H54 (cell line): ENCODE data around the gene PTPN14.
"Not testable (repeated sequence)": the region's sequence is repeated elsewhere in the genome, so short reads cannot be mapped to it uniquely, and the experiment has no call there.

ENCODE experiments used
- DNase-seq: peaks from one replicate; pipeline ENCODE4 v3.0.0; 2011; ENCODE audit warnings: low spot score, mixed read lengths; ENCODE audit not compliant: insufficient read length
- FAIRE-seq: peaks from 3 replicates; lab custom pipeline; 2011; peaks lifted over from hg19 to GRCh38; lab: Jason Lieb, UNC
- POLR2A ChIP-seq: IDR thresholded peaks from 2 replicates; pipeline ENCODE4 v1.6.1; 2011; ENCODE audit warnings: low read depth, mild to moderate bottlenecking, low read length

PTPN14 gene

GRCh38 chr1:214551436-214552173 is at the start of gene PTPN14:
TSS of gene PTPN14 (minus strand) at chr1:214551602. CDS start at chr1:214464803, 86,799 bp downstream.
- DNase-seq (peak; percentile 87), FAIRE-seq (no peak)
- peak; percentile 71 for TF ChIP-seq POLR2A

DNA sequence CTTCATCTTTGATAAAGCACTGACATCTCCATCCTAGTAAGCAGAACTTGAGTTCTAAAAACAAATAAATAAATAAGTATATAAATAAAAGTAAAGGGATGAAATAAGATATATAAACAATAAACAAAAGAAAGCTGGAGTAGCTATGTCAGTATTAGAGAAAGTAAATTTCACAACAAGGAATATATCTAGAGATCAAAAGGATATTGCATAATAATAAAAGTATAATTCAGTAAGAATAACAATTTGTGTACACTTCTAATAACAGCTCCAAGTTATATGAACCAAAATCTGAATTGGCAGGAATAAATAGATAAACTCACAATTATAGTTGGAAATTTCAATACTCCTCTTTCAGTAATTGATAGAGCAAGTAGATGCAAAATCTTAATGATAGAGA is 41.8 kb upstream of the PTPN14 start:
- FAIRE-seq (no peak), DNase-seq (no peak)
- TF ChIP-seq POLR2A, result no peak

GRCh38 chr1:214591918-214592317 is 40.5 kb upstream of the PTPN14 start:
- not testable (repeated sequence) for FAIRE-seq, DNase-seq

DNA sequence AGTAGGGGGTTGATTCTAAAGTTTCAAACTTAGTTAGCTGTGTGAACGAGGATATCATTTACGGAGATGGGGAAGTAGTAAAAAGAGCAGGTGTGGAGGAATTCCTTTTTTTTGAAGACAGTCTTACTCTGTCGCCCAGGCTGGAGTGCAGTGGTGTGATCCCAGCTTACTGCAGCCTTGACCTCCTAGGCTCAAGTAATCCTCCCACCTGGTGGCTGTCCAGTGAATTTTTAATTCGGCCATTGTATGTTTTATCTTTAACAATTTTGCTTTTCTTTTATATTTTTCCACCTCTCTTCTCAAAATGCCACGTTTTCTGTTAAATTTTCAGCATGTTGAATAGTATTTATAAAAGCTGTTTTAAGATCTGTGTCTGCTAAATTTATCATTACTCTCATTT is 39.3 kb upstream of the PTPN14 start:
- no peak for FAIRE-seq
- no peak for TF ChIP-seq POLR2A
- no peak for DNase-seq

DNA sequence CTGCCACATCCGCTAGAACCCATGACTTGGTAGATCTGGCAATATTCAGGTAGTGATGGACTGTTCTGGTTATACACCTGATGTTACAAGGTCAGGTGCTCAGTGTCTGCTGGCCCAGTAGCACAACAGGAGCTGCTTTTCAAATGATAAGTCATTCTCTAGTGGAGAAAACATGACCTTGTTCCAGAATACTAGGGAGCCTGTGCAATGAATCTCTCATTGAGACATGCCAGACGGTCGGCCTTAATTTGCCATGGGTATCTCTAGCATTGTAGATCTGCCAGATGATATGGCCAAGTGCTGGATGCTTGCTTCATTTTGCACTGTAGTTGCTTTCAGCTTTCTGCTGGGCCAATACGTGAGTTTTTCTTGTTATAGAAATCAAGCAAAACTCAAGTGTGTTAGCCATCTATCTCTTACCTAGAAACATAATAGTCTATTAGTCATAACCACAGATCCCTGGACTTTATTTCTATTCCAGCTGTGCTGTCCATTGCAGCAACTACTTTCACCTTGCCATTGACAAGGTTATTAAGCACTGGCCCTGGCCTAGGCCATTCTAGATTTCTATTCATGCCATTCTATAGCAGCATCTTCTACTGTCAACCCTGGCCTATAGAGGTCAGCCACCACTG is 37.7 kb upstream of the PTPN14 start:
- FAIRE-seq (no peak), DNase-seq (no peak)
- TF ChIP-seq POLR2A, result no peak

DNA sequence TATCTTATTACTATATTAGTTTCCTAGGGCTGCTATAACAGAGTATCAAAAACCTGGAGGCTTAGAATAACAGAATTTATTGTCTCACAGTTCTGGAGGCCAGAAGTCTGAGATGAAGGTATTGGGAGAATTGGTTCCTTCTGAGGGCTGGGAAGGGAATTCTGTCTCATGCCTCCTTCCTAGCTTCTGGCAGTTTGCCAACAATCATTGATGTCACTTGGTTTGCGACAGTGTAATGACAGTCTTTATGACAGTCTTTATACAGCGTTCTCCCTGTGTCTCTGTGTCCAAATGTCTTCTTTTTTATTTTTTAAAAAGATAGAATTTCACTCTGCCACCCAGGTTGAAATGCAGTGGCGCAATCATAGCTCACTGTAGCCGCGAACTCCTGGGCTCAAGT is 35.8 kb upstream of the PTPN14 start:
- no peak for FAIRE-seq
- DNase-seq, result no peak
- TF ChIP-seq POLR2A, result no peak

DNA sequence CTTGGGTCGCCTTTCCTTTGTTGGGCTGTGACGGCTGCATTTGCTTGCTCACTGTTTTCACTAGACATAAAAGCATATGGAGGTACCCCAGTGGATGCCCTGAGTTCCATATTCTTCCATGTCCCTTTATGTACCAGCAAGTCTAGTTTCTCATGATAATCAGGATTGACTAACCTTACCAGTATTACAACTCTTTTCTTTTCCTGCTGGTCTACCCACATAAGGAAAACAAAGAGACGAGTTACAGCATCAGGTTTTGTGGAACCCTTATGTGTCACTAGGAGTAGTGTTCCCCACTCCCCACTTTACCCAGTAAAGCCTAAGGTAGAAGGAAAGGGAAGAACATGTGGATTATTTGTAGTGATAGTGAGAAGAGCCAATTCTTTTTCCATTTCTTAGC is 35.2 kb upstream of the PTPN14 start:
- DNase-seq (no peak), FAIRE-seq (no peak)
- no peak for TF ChIP-seq POLR2A

DNA sequence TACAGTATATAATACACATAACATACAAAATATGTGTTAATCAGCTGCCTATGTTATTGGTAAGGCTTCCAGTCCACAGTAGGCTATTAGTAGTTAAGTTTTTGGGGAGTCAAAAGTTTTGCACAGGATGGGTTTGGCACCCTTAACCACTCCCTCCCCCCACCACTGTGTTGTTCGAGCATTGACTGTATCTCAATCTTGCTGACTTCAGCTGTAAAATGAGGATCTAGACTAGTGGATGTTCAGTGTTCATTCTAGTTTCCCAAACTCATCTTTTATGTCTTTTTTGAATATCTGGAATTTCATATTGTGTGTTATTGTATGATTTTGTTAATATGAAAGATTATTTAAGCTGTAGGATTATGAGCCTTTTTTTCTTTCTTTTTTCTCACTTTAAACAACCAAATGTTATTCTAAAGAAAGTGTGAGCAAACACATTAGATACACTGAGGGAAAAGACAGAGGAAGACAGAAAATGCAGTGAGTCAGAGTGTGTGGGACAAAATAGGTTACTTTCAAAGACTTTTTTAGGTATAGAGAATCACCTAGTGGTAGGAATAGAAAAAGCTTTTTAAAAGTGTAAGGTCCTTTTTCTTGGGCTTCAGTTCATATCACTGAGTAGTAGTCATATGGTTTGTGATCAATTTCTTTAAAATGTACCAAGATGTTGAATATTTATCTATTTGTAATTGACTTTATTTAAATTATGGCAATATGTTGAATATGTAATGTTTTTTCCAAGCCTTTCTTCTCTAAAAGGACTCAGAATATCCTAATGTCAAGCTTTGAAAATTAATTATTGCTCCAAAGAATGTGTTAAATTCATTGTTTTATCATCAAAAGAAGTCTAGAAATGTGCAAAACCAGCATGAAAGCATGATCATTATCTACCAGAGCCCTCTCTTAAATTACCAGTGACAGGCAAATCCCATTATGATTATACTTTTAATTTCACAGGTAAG is 33.7 kb upstream of the PTPN14 start:
- no peak for TF ChIP-seq POLR2A
- DNase-seq, result no peak
- FAIRE-seq, result no peak

GRCh38 chr1:214583824-214584554 is 32.6 kb upstream of the PTPN14 start:
- no peak for TF ChIP-seq POLR2A
- FAIRE-seq (no peak), DNase-seq (no peak)

DNA sequence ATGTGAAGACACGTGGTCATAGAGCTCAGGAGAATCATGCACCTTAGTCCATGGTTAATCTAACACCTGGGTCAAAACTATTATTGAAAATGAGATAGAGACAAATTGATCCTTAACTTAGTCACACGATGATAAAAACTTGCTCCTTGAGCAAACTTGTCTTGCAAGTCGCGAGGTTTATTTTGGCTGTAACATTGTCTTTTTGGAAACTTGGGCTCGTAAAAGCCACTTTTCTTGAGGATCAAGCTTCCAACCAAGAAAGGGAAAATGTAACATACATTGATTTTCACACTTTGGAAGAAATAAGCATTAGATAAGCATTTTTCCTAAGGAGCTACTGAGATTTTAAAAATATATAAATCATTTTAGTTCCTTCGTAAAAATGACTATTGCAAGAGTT is 31.7 kb upstream of the PTPN14 start:
- no peak for FAIRE-seq
- DNase-seq, result no peak
- no peak for TF ChIP-seq POLR2A

- no peak for FAIRE-seq
- no peak for DNase-seq
- no peak for TF ChIP-seq POLR2A
These were observed 31.0 kb upstream of the PTPN14 start for GRCh38 chr1:214582289-214582891.

DNA sequence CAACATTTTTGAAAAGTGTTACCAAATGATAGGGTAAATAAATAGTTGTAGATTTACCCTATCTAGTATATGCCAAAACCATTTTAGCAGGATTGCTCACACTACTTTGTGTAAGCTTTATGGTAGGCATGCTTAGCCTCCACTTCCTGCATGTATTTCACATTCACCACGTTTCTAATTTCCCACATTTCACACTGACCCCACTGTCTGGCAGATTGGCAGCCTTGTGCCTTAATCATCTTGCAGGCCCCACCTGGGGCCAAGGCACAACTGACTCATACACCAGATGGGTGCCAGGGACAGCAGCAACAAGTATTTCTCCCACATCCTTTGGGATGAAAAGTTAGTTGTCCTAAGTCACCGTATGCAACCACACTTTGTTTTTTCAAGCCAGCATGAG is 30.4 kb upstream of the PTPN14 start:
- no peak for TF ChIP-seq POLR2A
- DNase-seq, result peak; percentile 61
- FAIRE-seq, result peak; percentile 99

- DNase-seq (no peak), FAIRE-seq (no peak)
- no peak for TF ChIP-seq POLR2A
These were observed 27.8 kb upstream of the PTPN14 start for GRCh38 chr1:214579183-214579582.

- not testable (repeated sequence) for DNase-seq, FAIRE-seq
These were observed 24.7 kb upstream of the PTPN14 start for GRCh38 chr1:214576120-214576519.
